ENCODE measurements around the gene TESK2.

DNA sequence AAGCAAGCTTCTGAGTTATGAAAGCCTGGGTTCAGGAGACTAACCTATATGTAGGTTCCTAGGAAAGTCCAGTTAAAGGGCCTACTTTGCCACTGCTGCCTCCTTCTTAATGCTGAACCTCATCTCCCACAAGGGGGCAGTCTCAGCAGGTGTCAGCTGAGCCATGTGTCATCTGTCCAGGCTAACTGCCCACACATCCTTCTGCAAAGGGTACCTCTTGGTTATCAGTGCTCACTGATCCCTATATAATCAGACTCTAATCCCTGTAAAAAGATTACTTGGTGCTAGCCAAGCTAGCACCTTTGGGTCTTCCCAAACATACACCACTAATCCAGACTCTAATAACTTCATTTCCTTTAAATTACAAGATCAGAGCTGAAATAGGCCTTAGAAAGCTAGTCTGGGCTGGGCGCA lies 21.7 kb upstream of the TESK2 start:
- TF ChIP-seq NFIC (IDR thresholded peaks at IDR 0.05) (no peak), EP300 (IDR thresholded peaks at IDR 0.05; ENCODE audit: borderline replicate concordance) (no peak)

Measured in Ishikawa (cell line).